A673 (cell line): ENCODE measurements around the gene ADGRL3. TPM values are rescaled to one million over a fixed set of nuclear protein-coding genes. Genes with fewer than 3 reads are reported as not detected.

Source experiments
- BruUV-seq: library from RNA; stranded (reverse); fragments of 400-500 nt; replicated peaks from 2 replicates; lab custom pipeline; 2021; lab: Mats Ljungman, UMichigan
- CTCF ChIA-PET: fragments of 300-600 bp; sonication (Branson Sonifier 250); formaldehyde crosslinking; loops from one replicate; lab custom pipeline; 2022; ENCODE audit warnings: antibody characterized with exemption; lab: Charles Lee
- POLR2A ChIA-PET: fragments of 300-600 bp; sonication (Branson Sonifier 250); formaldehyde crosslinking; loops from one replicate; lab custom pipeline; 2022; ENCODE audit warnings: antibody characterized with exemption; ENCODE audit not compliant: low non-redundant PET; lab: Charles Lee
- DNase-seq: peaks from one replicate; pipeline ENCODE4 v3.0.0-alpha.2; 2015; ENCODE audit warnings: low spot score
- H3K27ac ChIP-seq: fragments of 200-600 bp; sonication (generic); 2 replicates; pipeline ENCODE4 v1.5.1; 2016; ENCODE audit warnings: mixed run types, low read depth, mild to moderate bottlenecking, mixed read lengths, antibody characterized with exemption, low read length; ENCODE audit not compliant: poor library complexity, severe bottlenecking
- H3K27me3 ChIP-seq: fragments of 200-600 bp; sonication (generic); replicated peaks from 2 replicates; pipeline ENCODE4 v1.6.1; 2017; ENCODE audit warnings: mixed run types, low read depth, mild to moderate bottlenecking, mixed read lengths, antibody characterized with exemption, low read length; ENCODE audit not compliant: insufficient read depth, poor library complexity
- H3K36me3 ChIP-seq: fragments of 200-600 bp; sonication (generic); 2 replicates; pipeline ENCODE4 v1.6.1; 2016; ENCODE audit warnings: mixed run types, mild to moderate bottlenecking, mixed read lengths, antibody characterized with exemption, low read length; ENCODE audit not compliant: insufficient read depth, poor library complexity, severe bottlenecking
- H3K4me1 ChIP-seq: fragments of 200-600 bp; sonication (generic); 2 replicates; pipeline ENCODE4 v1.6.1; 2017; ENCODE audit warnings: mixed run types, mild to moderate bottlenecking, mixed read lengths, antibody characterized with exemption, low read length; ENCODE audit not compliant: insufficient read depth, poor library complexity, severe bottlenecking
- H3K4me3 ChIP-seq: fragments of 200-600 bp; sonication (generic); 2 replicates; pipeline ENCODE4 v1.5.1; 2016; ENCODE audit warnings: low read depth, mixed run types, mild to moderate bottlenecking, mixed read lengths, low read length; ENCODE audit not compliant: poor library complexity, severe bottlenecking
- H3K9me3 ChIP-seq: fragments of 200-600 bp; sonication (generic); 2 replicates; pipeline ENCODE4 v1.6.1; 2016; ENCODE audit warnings: mixed run types, low read depth, mild to moderate bottlenecking, mixed read lengths, antibody characterized with exemption, low read length; ENCODE audit not compliant: poor library complexity, severe bottlenecking
- CTCF ChIP-seq: fragments of 300-800, 200-600 bp; sonication (generic); conservative IDR thresholded peaks from 2 replicates; pipeline ENCODE4 v1.5.1; 2017; ENCODE audit warnings: low read depth, mild to moderate bottlenecking, antibody characterized with exemption, low read length, moderate library complexity, mixed read lengths
- EZH2 ChIP-seq: fragments of 200-600 bp; sonication (generic); IDR thresholded peaks from 2 replicates; pipeline ENCODE4 v1.6.1; 2017; ENCODE audit warnings: borderline replicate concordance, low read depth, mild to moderate bottlenecking, mixed read lengths, antibody characterized with exemption, low read length; ENCODE audit not compliant: poor library complexity, severe bottlenecking
- intact Hi-C: fragments of 100-400 bp; cut with micrococcal nuclease; formaldehyde crosslinking; loops from one replicate; pipeline ENCODE4 v1.10.0; 2022; ENCODE audit not compliant: unreplicated experiment
- total RNA-seq: library from RNA; stranded (reverse); gene quantifications from 2 replicates; pipeline ENCODE4 v1.2.3, GENCODE V29; 2021

ADGRL3 gene
- total RNA-seq, 1 experiment from 2014 or later = not detected

GRCh38 chr4:62058571-62058970, 858.4 kb downstream of the ADGRL3 start:
- TF ChIP-seq CTCF (no peak), EZH2 (no peak)
- H3K27ac ChIP-seq = no peak overlapping the region

GRCh38 chr4:62070291-62070852, 870.2 kb downstream of the ADGRL3 start:
- no peak overlapping the region for H3K4me3 ChIP-seq
- BruUV-seq = no TSS peak
- intact Hi-C loops = no loop called here
- no peaks in the 10 kb centered on the region for H3K36me3 ChIP-seq
- TF ChIP-seq CTCF = no peak
- no peak for TF ChIP-seq EZH2
- H3K4me1 ChIP-seq = no peaks in the 10 kb centered on the region
- H3K9me3 ChIP-seq = no peaks in the 10 kb centered on the region
- ChIA-PET POLR2A (no interaction called here), CTCF (no interaction called here)
- H3K27me3 ChIP-seq = no peaks in the 10 kb centered on the region
- H3K27ac ChIP-seq = no peak overlapping the region
- no peak for DNase-seq

More at GRCh38 chr4:62058571-62058970, 858.4 kb downstream of the ADGRL3 start:
- ChIA-PET POLR2A (no interaction called here), CTCF (no interaction called here)
- no peaks in the 10 kb centered on the region for H3K9me3 ChIP-seq
- BruUV-seq = no TSS peak
- no peaks in the 10 kb centered on the region for H3K27me3 ChIP-seq
- no peaks in the 10 kb centered on the region for H3K4me1 ChIP-seq
- no peak overlapping the region for H3K4me3 ChIP-seq
- intact Hi-C loops = no loop called here
- no peaks in the 10 kb centered on the region for H3K36me3 ChIP-seq
- no peak for DNase-seq

GRCh38 chr4:62075089-62075488, 875.0 kb downstream of the ADGRL3 start:
- CTCF ChIA-PET = no interaction called here
- BruUV-seq = no TSS peak
- Histone ChIP-seq H3K4me1 (no peaks in the 10 kb centered on the region), H3K36me3 (no peaks in the 10 kb centered on the region), H3K27ac (no peak overlapping the region), H3K9me3 (no peaks in the 10 kb centered on the region), H3K27me3 (no peaks in the 10 kb centered on the region), H3K4me3 (no peak overlapping the region)
- POLR2A ChIA-PET = no interaction called here
- intact Hi-C loops = no loop called here
- DNase-seq = no peak
- no peak for TF ChIP-seq EZH2
- no peak for TF ChIP-seq CTCF
